Parathyroid adenoma (tissue), 2 donors: ENCODE measurements around the gene PSMA2.

Experiments
- H2AFZ ChIP-seq: fragments of 300-600 bp; sonication (generic); one replicate; pipeline ENCODE4 v1.7.0; 2017; ENCODE audit warnings: antibody characterized with exemption, mild to moderate bottlenecking
- H3K27ac ChIP-seq: fragments of 300-600 bp; sonication (generic); one replicate; pipeline ENCODE4 v1.7.0; 2017
- H3K27me3 ChIP-seq: fragments of 300-600 bp; sonication (generic); one replicate; pipeline ENCODE4 v1.7.0; 2017; ENCODE audit warnings: low read length; ENCODE audit not compliant: control insufficient read depth, insufficient read depth
- H3K36me3 ChIP-seq: fragments of 300-600 bp; sonication (generic); one replicate; pipeline ENCODE4 v1.7.0; 2017; ENCODE audit warnings: low read length; ENCODE audit not compliant: control insufficient read depth, insufficient read depth
- H3K4me1 ChIP-seq: fragments of 300-600 bp; sonication (generic); one replicate; pipeline ENCODE4 v1.7.0; 2017; ENCODE audit warnings: control low read depth
- H3K4me2 ChIP-seq: fragments of 300-600 bp; sonication (generic); one replicate; pipeline ENCODE4 v1.7.0; 2017; ENCODE audit warnings: low read length
- H3K4me3 ChIP-seq: fragments of 300-600 bp; sonication (generic); one replicate; pipeline ENCODE4 v1.7.0; 2017; ENCODE audit warnings: low read depth, low read length
- H3K79me2 ChIP-seq: fragments of 300-600 bp; sonication (generic); one replicate; pipeline ENCODE4 v1.7.0; 2017; ENCODE audit warnings: control low read depth
- H3K9ac ChIP-seq: fragments of 300-600 bp; sonication (generic); one replicate; pipeline ENCODE4 v1.7.0; 2017; ENCODE audit warnings: mild to moderate bottlenecking
- H3K9me3 ChIP-seq: fragments of 300-600 bp; sonication (generic); one replicate; pipeline ENCODE4 v1.7.0; 2017; ENCODE audit warnings: low read length; ENCODE audit not compliant: control insufficient read depth
- CTCF ChIP-seq: fragments of 300-600 bp; sonication (generic); IDR thresholded peaks from one replicate; pipeline ENCODE4 v1.7.0; 2017; ENCODE audit warnings: antibody characterized with exemption, mild to moderate bottlenecking
- donor health status: primary hyperparathyroidism.

The PSMA2 gene

GRCh38 chr7:42931834-42932651, at the start of gene PSMA2, which contains the start of gene MRPL32:
Gene PSMA2, minus strand, starts transcription at chr7:42932174. Its CDS starts 16 bp downstream, at chr7:42932158.
Gene MRPL32, plus strand, starts transcription at chr7:42932376. Its CDS starts 11 bp downstream, at chr7:42932387.
- Histone ChIP-seq H3K4me2 (peak within 1 kb of the TSS; percentile 87), H3K4me1 (peaks cover 7% of the 10 kb centered on the region), H3K9ac (peak within 1 kb of the TSS; percentile 38)

GRCh38 chr7:42981601-42982000, 49.6 kb upstream of the PSMA2 start:
- H3K79me2 ChIP-seq: no peaks in the 10 kb centered on the region
- H3K4me2 ChIP-seq: no peak overlapping the region
- H3K9ac ChIP-seq: no peak overlapping the region
- H3K4me3 ChIP-seq: no peak overlapping the region
- no peaks in the 10 kb centered on the region for H3K27me3 ChIP-seq
- no peaks in the 10 kb centered on the region for H3K4me1 ChIP-seq
- no peak overlapping the region for H2AFZ ChIP-seq
- TF ChIP-seq CTCF: no peak
- H3K9me3 ChIP-seq: no peaks in the 10 kb centered on the region
- H3K36me3 ChIP-seq: no peaks in the 10 kb centered on the region
- no peak overlapping the region for H3K27ac ChIP-seq

More at GRCh38 chr7:42931834-42932651, at the start of gene PSMA2, which contains the start of gene MRPL32:
- Histone ChIP-seq H2AFZ (peak within 1 kb of the TSS; percentile 89), H3K9me3 (no peaks in the 10 kb centered on the region), H3K79me2 (peaks cover 49% of the 10 kb centered on the region), H3K4me3 (peak within 1 kb of the TSS; percentile 90), H3K27me3 (no peaks in the 10 kb centered on the region), H3K36me3 (no peaks in the 10 kb centered on the region), H3K27ac (peak within 1 kb of the TSS; percentile 70)
- no peak for TF ChIP-seq CTCF

GRCh38 chr7:42980514-42980913, 48.5 kb upstream of the PSMA2 start:
- no peaks in the 10 kb centered on the region for H3K4me1 ChIP-seq
- no peaks in the 10 kb centered on the region for H3K79me2 ChIP-seq
- H3K4me2 ChIP-seq: no peak overlapping the region
- no peaks in the 10 kb centered on the region for H3K9me3 ChIP-seq
- no peak overlapping the region for H3K4me3 ChIP-seq
- H3K36me3 ChIP-seq: no peaks in the 10 kb centered on the region
- H3K27ac ChIP-seq: no peak overlapping the region
- H2AFZ ChIP-seq: no peak overlapping the region
- no peak overlapping the region for H3K9ac ChIP-seq
- TF ChIP-seq CTCF: no peak
- no peaks in the 10 kb centered on the region for H3K27me3 ChIP-seq

- TF ChIP-seq CTCF: no peak
- no peaks in the 10 kb centered on the region for H3K27me3 ChIP-seq
- no peaks in the 10 kb centered on the region for H3K79me2 ChIP-seq
- H3K9me3 ChIP-seq: no peaks in the 10 kb centered on the region
- H3K9ac ChIP-seq: no peak overlapping the region
- no peak overlapping the region for H2AFZ ChIP-seq
- H3K4me3 ChIP-seq: no peak overlapping the region
- no peaks in the 10 kb centered on the region for H3K36me3 ChIP-seq
- H3K27ac ChIP-seq: no peak overlapping the region
- no peak overlapping the region for H3K4me2 ChIP-seq
- no peaks in the 10 kb centered on the region for H3K4me1 ChIP-seq
These were observed 48.1 kb upstream of the PSMA2 start for GRCh38 chr7:42980084-42980483.
